Smooth muscle cell (in vitro differentiated cells): ENCODE data around the gene URM1. TPM values are rescaled to one million over a fixed set of nuclear protein-coding genes. Genes with fewer than 3 reads are reported as not detected.
A peak's percentile ranks its signal among the peaks of the same experiment; 100 is the strongest.

Source experiments
- DNase-seq: peaks from one replicate; lab custom pipeline; 2025; ENCODE audit not compliant: unreplicated experiment; lab: John Stamatoyannopoulos, UW
- H2AFZ ChIP-seq: fragments of 200-600 bp; sonication (generic); 2 replicates; pipeline ENCODE4 v1.6.0; 2016; ENCODE audit warnings: antibody characterized with exemption, low read depth, mild to moderate bottlenecking
- H3F3A ChIP-seq: fragments of 200-600 bp; sonication (generic); 2 replicates; pipeline ENCODE4 v1.6.0; 2017; ENCODE audit warnings: antibody characterized with exemption, low read depth
- H3K27ac ChIP-seq: fragments of 200-600 bp; sonication (generic); 2 replicates; pipeline ENCODE4 v1.5.1; 2016; ENCODE audit warnings: low read depth, mild to moderate bottlenecking
- H3K27me3 ChIP-seq: fragments of 200-600 bp; sonication (generic); 2 replicates; pipeline ENCODE4 v1.6.1; 2016; ENCODE audit warnings: low read depth, mild to moderate bottlenecking
- H3K36me3 ChIP-seq: fragments of 200-600 bp; sonication (generic); 2 replicates; pipeline ENCODE4 v1.5.1; 2016; ENCODE audit warnings: low read depth
- H3K4me1 ChIP-seq: fragments of 200-600 bp; sonication (generic); 2 replicates; pipeline ENCODE4 v1.5.1; 2016; ENCODE audit warnings: low read depth
- H3K4me2 ChIP-seq: fragments of 200-600 bp; sonication (generic); 2 replicates; pipeline ENCODE4 v1.6.0; 2016; ENCODE audit warnings: mild to moderate bottlenecking
- H3K4me3 ChIP-seq: fragments of 200-600 bp; sonication (generic); 2 replicates; pipeline ENCODE4 v1.5.1; 2016; ENCODE audit warnings: mild to moderate bottlenecking
- H3K79me2 ChIP-seq: fragments of 200-600 bp; sonication (generic); 2 replicates; pipeline ENCODE4 v1.6.0; 2016; ENCODE audit warnings: low read depth, mild to moderate bottlenecking
- H3K9ac ChIP-seq: fragments of 200-600 bp; sonication (generic); 2 replicates; pipeline ENCODE4 v1.6.0; 2016; ENCODE audit warnings: low read depth
- H3K9me3 ChIP-seq: fragments of 200-600 bp; sonication (generic); replicated peaks from 2 replicates; pipeline ENCODE4 v1.5.1; 2016; ENCODE audit warnings: low read depth
- H4K20me1 ChIP-seq: fragments of 200-600 bp; sonication (generic); 2 replicates; pipeline ENCODE4 v1.6.0; 2016; ENCODE audit warnings: low read depth
- whole genome bisulfite sequencing: methylation state at CpG from one replicate; pipeline ENCODE4 v1.1.7; 2016; ENCODE audit warnings: low lambda C conversion rate; 5-methylcytosine and 5-hydroxymethylcytosine counted together
- polyA plus RNA-seq: library from polyadenylated mRNA; unstranded; fragments of >200 nt; fragmentation: Nextera tagmentation; extraction: Ambion mirVana; gene quantifications from 2 replicates; pipeline ENCODE4 v1.2.1, GENCODE V29; 2016
- total RNA-seq: library from RNA; depleted of rRNA; stranded (reverse); fragments of >200 nt; gene quantifications from 2 replicates; pipeline ENCODE4 v1.2.3, GENCODE V29; 2014
- TF ChIP-seq, protein P1 (sequence below): fragments of 200-600 bp; sonication (generic); IDR thresholded peaks from 2 replicates; pipeline ENCODE4 v1.5.1; 2017; ENCODE audit warnings: borderline replicate concordance, mild to moderate bottlenecking, antibody characterized with exemption; ENCODE audit not compliant: insufficient read depth, poor library complexity, severe bottlenecking

The URM1 gene
- total and polyA plus RNA-seq, 2 experiments from 2014 or later = 27.3 to 48.7 TPM

DNA sequence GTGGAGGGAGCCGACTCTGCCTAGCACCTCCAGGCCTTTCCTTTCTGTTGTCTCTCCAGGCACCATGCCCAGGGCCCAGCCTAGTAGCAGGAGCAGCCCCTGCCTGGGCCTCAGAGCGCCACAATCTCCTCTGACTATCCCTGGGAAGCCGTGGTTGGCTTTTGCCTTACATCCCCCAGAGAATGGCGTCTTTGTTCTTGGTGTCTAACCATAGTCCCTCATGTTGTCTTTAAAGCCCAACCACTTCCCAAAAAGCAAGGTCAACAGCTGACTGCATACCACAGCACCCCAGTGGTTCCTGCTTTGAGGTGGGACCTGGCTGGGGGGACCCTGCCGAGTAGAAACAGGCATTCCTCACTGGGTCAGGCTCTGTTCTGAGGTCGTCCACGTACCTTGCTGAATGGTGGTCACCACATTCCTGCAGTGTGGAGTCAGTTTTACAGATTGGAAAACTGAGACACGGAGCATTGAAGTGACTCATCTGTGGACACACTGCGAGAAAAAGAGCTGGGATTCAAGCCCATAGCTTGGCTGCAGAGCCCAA is 35.7 kb downstream of the URM1 start:
- no peaks in the 10 kb centered on the region for H3K9me3 ChIP-seq
- TF ChIP-seq, protein P1, sequence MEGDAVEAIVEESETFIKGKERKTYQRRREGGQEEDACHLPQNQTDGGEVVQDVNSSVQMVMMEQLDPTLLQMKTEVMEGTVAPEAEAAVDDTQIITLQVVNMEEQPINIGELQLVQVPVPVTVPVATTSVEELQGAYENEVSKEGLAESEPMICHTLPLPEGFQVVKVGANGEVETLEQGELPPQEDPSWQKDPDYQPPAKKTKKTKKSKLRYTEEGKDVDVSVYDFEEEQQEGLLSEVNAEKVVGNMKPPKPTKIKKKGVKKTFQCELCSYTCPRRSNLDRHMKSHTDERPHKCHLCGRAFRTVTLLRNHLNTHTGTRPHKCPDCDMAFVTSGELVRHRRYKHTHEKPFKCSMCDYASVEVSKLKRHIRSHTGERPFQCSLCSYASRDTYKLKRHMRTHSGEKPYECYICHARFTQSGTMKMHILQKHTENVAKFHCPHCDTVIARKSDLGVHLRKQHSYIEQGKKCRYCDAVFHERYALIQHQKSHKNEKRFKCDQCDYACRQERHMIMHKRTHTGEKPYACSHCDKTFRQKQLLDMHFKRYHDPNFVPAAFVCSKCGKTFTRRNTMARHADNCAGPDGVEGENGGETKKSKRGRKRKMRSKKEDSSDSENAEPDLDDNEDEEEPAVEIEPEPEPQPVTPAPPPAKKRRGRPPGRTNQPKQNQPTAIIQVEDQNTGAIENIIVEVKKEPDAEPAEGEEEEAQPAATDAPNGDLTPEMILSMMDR = no peak
- no peaks in the 10 kb centered on the region for H3K36me3 ChIP-seq
- no peak overlapping the region for H3K27ac ChIP-seq
- H3K4me3 ChIP-seq = no peak overlapping the region
- peaks cover 19% of the 10 kb centered on the region for H3K27me3 ChIP-seq
- no peak overlapping the region for H2AFZ ChIP-seq
- no peak overlapping the region for H3K4me2 ChIP-seq
- H4K20me1 ChIP-seq = no peaks in the 10 kb centered on the region
- H3K79me2 ChIP-seq = no peaks in the 10 kb centered on the region
- H3K9ac ChIP-seq = no peak overlapping the region
- whole genome bisulfite sequencing = 73% methylated on average over 9 of the region's 9 CpGs
- no peaks in the 10 kb centered on the region for H3F3A ChIP-seq
- peaks cover 7% of the 10 kb centered on the region for H3K4me1 ChIP-seq
- no peak for DNase-seq

DNA sequence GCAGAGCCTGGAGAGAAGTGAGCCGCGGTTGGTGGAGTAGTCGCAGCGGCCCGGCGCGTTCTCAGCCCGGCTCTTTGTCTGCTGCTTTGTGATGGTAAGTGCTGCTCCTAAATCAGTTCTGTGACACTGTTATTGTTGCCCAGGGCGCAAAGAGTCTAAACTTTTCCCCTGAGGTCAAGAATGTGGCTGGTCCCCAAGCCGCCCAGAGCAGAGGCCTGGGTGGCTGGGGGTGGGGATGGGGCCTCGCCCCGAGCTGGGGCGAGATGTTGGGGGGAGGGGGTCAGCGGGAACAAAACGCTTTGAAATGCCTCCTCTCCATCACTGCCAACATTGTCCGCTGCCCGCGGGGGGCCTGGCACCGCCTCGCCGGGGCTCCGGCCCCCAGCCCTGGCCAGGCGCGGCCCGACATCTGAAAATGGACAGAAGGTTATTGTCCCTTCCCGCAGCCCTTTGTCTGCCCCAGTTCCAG is 37.8 kb downstream of the URM1 start:
- TF ChIP-seq, protein P1 = no peak
- Histone ChIP-seq H4K20me1 (no peaks in the 10 kb centered on the region), H3K79me2 (no peaks in the 10 kb centered on the region), H3K36me3 (no peaks in the 10 kb centered on the region), H3K27ac (no peak overlapping the region), H3F3A (no peaks in the 10 kb centered on the region), H3K27me3 (peaks cover 19% of the 10 kb centered on the region), H3K9ac (no peak overlapping the region), H3K4me2 (no peak overlapping the region), H3K4me3 (no peak overlapping the region), H3K9me3 (no peaks in the 10 kb centered on the region), H2AFZ (no peak overlapping the region), H3K4me1 (peaks cover 7% of the 10 kb centered on the region)
- no peak for DNase-seq
- 30% methylated on average over 26 of the region's 26 CpGs for WGBS

GRCh38 chr9:128409450-128409849 is 38.3 kb downstream of the URM1 start:
- Histone ChIP-seq H3K27ac (no peak overlapping the region), H3K4me2 (no peak overlapping the region), H3F3A (no peaks in the 10 kb centered on the region), H3K4me1 (peaks cover 7% of the 10 kb centered on the region), H3K9me3 (no peaks in the 10 kb centered on the region), H2AFZ (no peak overlapping the region), H3K36me3 (no peaks in the 10 kb centered on the region), H3K9ac (no peak overlapping the region), H4K20me1 (no peaks in the 10 kb centered on the region), H3K4me3 (no peak overlapping the region), H3K27me3 (peaks cover 19% of the 10 kb centered on the region), H3K79me2 (no peaks in the 10 kb centered on the region)
- 53% methylated on average over 8 of the region's 8 CpGs for WGBS
- TF ChIP-seq, protein P1 = no peak
- no peak for DNase-seq

DNA sequence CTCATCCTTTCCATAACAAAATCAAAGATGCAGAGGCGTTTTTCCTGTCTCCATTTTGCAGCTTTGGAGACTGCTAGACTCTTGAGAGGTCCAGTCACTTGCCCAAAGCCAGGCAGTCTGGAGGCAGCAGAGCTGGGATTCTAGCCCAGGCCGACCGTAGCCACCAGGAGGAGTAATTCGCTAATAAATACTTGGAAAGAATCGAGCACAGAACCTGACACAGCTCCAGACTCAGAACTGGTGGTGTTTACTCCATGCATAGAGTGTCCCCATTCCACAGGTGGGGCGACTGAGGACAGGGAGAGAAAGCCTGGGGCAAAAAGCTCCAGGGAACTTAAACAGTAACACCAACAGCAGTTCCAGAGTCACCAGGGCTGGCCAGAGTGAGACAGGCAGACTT is 38.8 kb downstream of the URM1 start:
- H3K9ac ChIP-seq = no peak overlapping the region
- H3K4me1 ChIP-seq = peaks cover 7% of the 10 kb centered on the region
- no peaks in the 10 kb centered on the region for H3F3A ChIP-seq
- H2AFZ ChIP-seq = no peak overlapping the region
- H4K20me1 ChIP-seq = no peaks in the 10 kb centered on the region
- H3K9me3 ChIP-seq = no peaks in the 10 kb centered on the region
- TF ChIP-seq, protein P1 = peak; percentile 12
- no peak overlapping the region for H3K4me2 ChIP-seq
- H3K4me3 ChIP-seq = no peak overlapping the region
- H3K36me3 ChIP-seq = no peaks in the 10 kb centered on the region
- peaks cover 19% of the 10 kb centered on the region for H3K27me3 ChIP-seq
- 39% methylated on average over 6 of the region's 6 CpGs for WGBS
- DNase-seq = no peak
- no peaks in the 10 kb centered on the region for H3K79me2 ChIP-seq
- H3K27ac ChIP-seq = no peak overlapping the region
